ENCODE results near the gene TLE4.
"Not testable (repeated sequence)": the region's sequence is repeated elsewhere in the genome, so short reads cannot be mapped to it uniquely, and the experiment has no call there.

The TLE4 gene

DNA sequence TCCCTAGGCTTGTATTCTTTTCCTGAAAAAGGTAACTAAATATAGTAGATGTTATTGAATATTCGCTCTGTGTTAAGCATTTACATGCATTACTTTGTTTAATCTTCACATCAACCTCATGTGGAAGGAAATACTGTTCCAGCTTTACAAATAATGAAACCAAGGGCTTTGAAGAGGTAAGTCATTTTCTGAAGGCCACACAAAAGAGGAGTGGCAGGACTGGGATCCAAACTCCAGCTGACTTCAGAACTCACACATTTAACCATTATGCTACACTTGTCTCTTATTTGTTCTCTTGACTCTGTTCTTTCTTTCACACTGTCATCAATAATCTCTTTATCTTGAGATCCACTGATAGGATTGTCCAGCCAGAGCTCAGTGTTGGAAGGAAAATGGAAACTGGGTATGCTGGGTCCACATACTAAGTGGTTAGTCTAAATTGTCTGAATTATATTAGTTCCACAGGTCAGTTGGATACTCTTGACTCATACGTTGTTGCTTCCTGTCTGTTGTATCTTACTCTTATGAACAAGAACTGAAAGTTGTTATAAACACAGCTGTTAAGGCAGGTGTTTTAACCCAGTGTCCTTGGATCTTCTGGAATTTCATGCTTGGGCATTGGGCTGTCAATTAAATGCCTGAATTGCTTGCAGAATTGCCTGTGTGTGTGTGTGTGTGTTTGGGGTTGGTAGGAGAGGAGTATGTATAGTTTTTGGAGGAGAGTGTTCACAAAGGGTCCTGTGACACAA lies 65.6 kb downstream of the TLE4 start:
- no peak for DNase-seq (ENCODE audit: low read depth)

DNA sequence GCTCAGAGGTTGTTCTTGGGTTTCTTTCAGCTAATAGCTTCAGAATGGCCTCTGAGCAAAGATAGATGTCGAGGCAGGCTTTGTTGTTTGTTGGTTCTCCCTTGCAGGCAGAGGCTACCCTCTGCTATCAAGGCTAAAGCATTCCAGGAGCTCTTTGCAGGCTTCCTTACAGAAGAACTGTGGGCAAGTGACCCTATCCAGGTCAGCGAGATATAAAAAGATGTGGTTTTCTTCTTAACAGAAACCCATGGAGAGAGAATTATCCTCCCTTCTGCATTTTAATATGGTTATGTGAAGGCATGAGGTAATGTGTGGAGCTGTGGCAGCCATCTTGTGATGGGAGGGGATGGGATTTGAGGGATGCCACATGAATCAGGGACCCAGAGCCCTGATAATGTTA lies 67.0 kb downstream of the TLE4 start:
- no peak for DNase-seq (ENCODE audit: low read depth)

DNA sequence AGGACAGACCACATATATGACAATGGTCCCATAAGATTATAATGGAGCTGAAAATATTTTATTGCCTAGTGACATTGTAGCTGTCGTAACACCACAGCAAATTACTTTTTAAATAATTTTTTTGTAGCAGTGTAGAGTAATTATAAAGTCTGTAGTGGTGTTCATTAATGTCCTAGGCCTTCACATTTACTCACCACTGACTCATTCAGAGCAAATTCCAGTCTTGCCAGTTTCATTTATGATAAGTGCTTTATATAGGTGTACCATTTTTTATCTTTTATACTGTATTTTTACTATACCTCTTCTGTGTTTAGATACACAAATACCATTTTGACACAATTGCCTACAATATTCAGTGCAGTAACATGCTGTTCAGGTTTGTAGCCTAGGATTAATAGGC lies 67.6 kb downstream of the TLE4 start:
- no peak for DNase-seq (ENCODE audit: low read depth)

DNA sequence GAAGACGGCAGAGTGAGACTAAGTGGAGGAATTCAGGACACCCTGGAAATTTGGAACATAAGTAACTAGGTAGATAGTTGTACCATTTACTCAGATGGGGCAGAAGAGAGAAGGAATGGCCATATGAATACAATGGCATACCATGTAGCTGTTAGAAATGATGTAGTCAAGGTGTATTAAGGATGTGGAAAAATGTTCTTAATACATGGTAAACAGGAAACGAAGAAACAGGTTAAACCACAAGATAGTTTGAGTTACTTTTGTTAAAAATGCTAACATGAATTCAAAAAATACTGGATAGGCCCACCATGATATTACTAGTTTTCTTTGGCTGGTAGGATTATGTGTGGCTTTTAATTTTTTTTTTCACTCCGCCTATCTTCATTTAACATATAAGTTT lies 68.3 kb downstream of the TLE4 start:
- not testable (repeated sequence) for DNase-seq (ENCODE audit: low read depth)

DNA sequence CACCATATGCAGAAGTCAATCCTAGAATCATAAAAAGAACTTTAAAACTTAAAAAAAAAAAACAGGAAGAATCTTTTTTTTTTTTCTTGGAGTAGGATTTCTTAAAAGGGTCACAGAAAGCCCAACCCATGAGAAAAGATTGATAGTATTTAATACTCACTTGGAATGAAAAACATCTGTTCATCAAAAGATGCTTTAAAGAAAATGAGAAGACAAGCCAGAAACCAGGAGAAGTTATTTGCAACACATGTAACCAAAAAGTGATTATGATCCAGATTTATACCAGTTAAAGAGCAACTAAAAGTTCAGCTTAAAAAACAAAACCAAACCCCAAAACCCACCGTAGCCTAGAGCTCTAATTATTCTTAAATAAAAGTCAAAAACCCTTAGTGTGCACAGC lies 69.3 kb downstream of the TLE4 start:
- DNase-seq (ENCODE audit: low read depth), result no peak

DNA sequence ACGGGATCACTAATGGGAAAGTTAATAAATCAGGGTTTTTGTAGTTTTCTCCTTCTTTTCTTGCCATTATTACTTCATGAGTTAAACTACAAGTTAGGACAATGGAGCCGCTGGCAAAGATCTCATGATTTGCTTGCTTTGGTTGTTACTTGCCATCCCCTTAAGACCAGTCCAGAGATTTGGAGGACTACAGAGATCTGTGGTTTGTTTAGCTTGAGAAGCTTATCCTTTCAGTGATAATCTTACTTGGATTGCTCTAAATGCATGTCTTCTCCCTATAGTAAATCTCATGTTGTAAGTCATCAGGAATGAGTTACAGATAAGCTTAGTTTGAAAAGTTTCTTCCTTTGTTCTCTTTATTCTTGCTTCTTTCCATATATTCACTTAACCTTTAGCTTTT lies 70.9 kb downstream of the TLE4 start:
- DNase-seq (ENCODE audit: low read depth), result no peak

DNA sequence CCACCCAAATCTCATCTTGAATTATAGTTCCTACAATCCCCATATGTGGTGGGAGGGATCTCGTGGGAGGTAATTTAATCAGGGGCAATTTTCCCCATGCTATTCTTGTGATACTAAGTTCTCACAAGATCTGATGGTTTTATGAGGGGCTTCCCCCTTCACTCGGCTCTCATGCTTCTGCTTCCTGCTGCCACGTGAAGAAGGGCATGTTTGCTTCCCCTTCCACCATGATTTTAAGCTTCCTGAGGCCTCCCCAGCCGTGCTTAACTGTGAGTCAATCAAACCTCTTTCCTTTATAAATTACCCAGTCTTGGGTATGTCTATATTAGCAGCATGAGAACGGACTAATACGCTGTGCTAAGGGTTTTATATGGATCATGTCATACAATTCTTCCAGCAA lies 72.3 kb downstream of the TLE4 start:
- DNase-seq (ENCODE audit: low read depth), result no peak

DNA sequence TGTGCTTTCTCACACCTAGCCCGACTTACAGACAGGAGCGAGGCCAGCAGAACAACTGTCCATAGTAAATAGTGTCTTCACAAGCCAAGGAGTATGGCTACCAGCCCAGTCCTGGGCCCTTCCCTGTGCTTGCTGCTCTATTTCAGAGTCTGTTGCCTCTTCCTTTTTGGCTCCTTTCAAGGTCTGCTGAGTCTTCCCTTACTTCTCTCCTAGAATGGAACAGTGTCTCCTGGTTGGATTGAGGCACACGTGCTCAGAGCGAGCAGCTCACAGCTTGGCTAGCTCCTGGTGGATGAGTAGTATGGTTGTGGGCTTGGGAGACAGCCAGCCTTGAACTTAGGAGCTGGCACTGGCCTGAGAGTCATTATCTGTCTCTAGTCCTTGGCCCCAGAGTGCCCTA lies 72.8 kb downstream of the TLE4 start:
- DNase-seq (ENCODE audit: low read depth), result no peak

DNA sequence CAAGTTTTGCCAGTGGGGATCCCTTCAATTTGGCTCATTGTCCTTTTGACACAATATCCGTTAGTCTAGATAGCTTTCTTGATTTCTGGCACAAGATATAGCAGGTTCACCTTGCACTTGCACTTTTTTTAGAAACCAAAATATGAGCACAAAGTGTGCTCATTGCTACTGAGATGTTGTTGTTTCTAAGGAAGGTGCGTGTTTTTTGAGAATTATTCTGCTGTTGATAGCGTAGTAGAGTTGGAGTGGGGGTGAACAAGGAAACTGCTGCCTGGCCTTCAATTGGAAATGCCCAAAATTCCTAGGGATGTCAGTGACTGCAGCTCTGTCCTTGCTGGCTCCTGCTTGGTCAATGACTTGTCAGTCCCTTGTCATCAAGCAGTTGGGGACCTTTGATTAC lies 73.3 kb downstream of the TLE4 start:
- DNase-seq (ENCODE audit: low read depth), result no peak

DNA sequence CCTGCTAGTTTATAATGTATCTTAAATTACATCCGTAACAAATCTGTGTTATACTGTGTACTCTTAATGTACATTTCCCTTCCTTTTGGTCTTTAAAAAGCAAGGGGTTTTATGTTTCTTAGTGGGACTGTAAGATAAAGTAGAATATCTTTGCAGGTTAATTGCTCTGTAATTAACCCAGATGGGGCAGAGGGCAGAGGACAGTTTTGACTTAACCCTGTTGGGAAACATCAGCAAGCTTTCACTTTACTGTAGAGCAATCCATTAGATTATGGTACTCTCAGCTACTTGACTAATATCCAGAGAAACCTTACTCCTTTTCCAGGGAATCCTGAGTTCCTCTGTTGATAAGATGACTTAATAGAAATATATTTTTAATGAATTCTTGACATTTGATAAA lies 74.3 kb downstream of the TLE4 start:
- no peak for DNase-seq (ENCODE audit: low read depth)

DNA sequence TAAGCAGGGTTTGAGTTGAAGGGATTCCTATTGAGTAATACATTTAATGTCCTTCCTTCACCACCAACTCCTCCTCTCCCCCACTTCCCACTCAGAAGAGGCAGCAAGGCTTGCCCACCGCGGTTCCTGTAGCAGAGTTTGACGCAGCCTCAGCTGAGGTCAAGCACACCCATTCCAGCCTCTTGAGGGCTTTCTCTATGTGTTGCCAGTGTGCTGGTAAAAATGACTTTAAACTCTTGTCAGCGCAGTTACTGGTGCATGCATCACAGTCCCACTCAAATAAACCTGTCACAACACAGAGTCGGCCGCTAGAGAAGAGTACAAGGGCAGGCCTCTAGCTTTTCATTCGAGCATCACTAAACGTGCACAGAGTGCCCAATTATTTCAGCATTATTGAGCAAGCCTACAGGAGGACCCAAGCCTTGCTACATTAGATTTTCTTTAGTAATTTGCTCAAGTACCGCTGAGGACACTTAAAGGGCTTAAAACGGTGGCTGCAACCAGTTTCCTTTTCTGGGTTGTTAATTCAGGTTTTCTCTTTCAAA lies 79.6 kb downstream of the TLE4 start:
- no peak for DNase-seq (ENCODE audit: low read depth)

DNA sequence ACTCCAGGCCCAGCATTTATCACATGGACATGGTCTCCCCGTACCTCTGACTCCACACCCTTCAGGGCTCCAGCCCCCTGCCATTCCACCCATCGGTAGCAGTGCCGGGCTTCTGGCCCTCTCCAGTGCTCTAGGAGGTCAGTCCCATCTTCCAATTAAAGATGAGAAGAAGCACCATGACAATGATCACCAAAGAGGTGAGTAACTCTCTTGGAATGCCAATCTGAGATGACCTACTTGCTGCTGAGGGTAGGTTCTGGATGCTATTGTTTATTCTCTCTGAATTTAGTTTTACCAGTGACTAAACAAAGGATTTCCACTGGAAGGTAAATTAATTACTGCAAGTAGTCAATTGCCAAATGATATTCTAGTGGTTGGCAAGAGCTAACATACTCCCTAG lies 80.8 kb downstream of the TLE4 start:
- DNase-seq (ENCODE audit: low read depth), result no peak

DNA sequence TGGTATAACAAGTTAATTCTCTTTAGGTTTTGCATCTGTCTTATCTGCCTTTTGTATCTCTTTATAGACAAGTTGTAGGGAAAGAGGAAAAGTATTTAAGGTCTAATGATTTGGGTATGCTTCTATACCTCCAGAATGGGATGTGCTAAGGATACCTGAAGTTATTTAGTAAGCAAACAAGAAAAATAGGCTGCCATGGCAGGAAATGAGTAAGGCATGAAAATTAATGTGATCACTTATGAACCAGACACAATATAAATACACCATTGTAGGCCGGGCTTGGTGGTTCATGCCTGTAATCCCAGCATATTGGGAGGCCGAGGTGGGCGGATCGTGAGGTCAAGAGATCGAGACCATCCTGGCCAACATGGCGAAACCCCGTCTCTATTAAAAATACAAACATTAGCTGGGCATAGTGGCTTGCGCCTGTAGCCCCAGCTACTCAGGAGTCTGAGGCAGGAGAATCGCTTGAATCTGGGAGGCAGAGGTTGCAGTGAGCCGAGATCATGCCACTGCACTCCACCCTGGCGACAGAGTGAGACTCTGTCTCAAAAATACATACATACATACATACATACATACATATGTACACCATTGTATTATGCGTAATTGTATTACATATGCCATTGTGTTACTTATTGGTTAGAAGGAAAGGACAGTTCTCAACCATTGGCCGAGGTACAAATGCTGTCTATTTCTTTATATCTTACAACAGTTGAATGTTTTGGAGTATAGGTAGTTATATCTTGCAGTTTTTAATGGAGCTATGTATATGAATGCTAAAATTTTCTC lies 83.0 kb downstream of the TLE4 start:
- DNase-seq (ENCODE audit: low read depth), result not testable (repeated sequence)

DNA sequence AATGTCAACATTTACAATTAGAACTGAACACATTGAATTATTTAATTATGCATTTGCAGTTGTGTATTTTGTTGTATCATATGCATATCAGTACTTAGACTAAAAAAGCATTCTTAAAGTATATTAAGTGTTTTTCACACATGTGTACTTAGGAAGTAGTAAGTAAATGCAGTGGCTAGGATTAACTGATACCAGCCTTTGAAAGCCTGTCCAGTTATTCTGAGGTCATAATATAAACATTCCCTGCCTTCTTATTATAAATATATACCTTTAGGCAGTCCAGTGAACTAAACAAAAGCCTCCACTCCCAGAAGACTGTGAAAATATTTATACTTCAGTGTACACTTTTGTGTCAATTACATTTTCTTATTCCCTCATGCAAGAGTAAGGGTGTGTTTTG lies 83.8 kb downstream of the TLE4 start:
- DNase-seq (ENCODE audit: low read depth), result no peak

DNA sequence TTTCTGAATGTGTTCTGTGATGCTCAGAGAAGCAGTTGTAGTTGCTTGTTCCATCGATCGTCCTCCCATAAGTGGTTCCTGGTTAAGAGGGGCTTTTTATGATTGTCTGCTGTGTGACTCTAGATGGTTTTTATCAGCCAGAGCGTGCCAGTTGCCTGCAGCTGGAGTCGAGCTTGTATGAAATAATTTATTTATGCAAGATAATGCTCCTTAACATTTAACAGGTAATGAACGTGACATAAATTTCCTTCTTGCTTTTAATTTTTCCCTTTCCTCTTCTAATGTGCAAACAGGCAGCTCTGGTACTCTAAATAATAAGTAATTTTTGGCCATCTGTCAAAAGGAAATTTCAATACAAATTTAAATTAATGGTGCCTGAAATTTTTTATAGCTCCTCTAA lies 84.4 kb downstream of the TLE4 start:
- DNase-seq (ENCODE audit: low read depth), result no peak

DNA sequence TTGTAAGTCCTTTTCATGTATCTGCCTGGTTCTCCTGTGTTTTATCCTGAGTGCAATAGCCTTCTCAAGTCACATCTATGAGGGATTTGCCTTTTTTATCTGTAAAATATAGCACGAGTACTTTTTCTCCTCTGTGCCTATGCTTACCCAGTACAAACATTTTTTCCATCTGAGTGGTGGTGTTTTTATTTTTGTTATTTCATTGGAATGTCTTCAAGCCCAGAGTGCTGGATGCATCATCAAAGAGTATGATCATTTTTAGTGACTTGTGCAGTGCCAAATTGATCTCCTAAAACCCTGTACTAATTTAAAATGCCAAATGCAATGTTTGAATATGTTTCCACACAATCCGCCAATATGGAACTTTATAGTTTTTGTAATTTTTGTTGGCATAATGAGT lies 86.1 kb downstream of the TLE4 start:
- no peak for DNase-seq (ENCODE audit: low read depth)

DNA sequence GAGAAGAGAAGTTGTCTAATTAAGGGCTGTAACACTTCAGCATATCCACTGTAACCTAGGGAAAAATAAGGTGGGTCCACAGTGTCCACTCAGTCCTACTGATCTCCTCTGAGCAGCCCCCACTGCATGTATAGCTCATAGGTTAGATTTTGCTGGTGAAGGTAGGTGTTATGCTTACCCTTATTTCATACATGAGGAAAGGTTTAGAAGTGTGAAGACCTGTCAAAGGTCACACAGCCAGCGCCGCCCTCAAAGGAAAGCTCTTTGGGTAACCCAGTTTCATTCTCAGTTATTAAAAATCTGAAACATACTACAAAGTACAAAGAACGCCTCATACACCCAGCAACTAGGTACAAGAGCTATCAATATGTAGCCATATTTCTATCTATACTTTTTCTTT lies 87.2 kb downstream of the TLE4 start:
- DNase-seq (ENCODE audit: low read depth), result no peak

DNA sequence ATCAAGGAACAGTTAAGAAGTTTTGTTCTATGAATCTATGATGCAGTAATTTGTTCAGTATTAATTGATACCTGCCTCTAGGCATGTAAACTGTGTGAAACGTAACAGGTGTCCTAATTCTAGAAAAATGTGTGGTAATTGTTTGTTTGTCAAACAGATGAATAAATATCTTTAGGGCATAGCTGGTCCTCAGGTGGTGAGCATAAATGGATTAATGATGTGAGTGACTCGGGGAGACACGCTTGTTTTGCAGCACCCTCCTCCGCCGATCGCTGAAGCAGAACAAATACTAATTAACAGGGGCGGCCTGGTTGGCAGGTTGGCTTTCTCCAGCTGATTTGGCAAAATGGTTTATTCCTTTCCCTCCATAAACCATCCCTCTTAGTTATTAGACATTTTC lies 88.8 kb downstream of the TLE4 start:
- DNase-seq (ENCODE audit: low read depth), result no peak

DNA sequence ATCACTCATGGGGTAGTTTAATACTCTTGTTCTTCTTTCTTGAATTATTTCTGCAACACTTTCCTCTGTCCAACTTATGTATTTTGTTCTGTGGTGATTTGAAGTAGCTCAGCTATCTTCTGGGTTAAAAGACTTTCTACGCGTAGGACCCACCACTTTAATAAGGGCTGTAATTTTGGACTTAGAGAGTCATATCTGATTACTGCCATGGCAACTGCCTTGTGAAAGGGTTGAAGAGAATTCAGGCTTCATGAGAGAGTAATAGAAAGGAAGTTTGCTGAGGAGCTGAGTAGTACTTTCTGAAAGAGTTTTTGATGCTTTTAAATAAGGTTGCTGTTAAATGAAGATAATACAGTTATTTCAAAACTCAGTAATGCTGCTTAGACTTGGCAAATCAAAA lies 89.5 kb downstream of the TLE4 start:
- DNase-seq (ENCODE audit: low read depth), result no peak

DNA sequence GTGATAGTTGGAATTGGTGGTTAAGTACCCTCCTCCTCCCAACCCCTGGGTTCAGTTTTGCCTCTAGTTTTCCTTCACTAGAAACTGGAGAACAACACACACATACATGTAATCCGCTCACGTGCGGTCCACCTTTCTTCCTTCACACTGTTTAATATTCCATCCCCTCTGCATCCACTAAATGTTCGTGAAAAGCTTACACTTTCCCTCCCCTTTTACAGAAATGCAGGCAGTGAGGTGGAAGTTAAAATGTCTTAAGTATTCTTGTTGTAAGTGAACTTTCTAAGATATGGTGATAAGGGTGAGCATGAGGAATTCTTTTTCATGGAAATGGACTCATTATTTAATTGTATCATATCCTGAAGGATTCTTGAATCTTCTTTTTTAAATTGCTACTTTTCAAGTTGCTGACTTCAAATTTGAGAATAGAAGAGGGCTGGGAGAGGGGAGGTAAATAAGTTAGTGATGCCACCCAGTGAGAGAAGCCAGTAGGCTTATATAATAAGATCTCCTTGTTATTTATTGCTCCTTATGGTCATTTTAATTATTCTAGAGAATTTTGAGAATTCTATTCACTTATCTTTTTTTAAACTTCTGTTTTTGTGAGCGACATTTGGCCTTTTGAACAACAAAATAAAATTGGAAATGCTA lies 90.2 kb downstream of the TLE4 start:
- no peak for DNase-seq (ENCODE audit: low read depth)

DNA sequence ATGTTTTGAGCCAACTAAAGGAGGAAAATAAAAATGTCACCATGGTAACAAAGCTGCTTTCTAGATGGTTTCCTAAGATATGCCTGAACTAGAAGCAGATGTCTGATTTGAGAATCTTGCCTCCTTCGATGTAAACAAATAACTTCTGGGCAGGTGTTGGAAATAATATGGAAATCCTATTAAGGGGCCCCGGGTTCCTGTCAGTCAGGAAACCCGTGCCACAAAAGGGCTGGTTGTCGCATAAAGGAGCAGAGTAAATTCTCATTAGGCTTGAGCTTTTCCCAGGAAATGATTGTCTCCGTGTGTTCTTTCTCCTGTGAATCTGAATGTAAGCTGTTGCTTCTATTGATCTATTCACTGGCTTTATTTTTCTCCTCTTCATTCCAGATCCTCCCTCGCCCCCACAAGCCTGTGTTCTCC lies 90.8 kb downstream of the TLE4 start:
- DNase-seq (ENCODE audit: low read depth), result no peak

DNA sequence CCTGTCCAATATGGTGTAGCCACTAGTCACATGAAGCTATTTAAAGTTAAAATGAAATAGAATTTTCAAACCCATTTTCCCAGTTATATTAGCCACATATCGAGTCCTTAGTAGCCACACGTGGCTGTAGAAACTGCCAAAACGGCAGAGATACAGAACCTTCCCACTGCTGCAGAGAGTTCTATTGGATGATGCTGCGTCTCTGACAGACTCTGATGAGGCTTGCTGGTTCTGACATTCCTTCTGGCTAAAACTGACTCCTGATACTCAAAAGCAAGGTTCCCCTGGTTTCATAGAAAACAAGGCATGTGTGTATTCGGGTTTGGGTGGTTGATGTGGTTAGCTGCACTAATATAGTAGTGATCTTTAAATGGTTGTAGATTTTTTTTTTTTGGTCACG lies 91.5 kb downstream of the TLE4 start:
- no peak for DNase-seq (ENCODE audit: low read depth)

DNA sequence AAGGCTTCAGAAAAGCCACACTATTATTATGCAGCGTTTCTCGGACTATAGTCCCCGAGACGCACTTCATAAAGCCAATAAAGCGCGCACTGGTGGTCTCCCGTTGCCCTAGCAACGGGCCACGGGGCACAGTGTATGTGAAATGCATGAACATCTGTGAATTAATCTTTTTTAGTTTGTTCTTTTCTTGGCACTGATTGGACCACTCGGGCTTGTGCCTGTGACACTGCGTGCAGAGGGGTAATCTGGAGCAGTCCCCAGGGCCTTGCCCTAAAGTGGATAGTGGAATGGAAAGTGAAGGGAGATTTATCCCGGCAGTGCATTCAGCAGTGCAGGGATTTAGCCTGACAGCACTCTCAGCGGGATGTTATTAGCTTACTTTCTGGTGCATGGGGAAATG lies 92.1 kb downstream of the TLE4 start:
- DNase-seq (ENCODE audit: low read depth), result no peak
